ENCODE results near the gene ECT2L. TPM values are rescaled to one million over a fixed set of nuclear protein-coding genes. Genes with fewer than 3 reads are reported as not detected.

ECT2L gene
- total RNA-seq, 1 experiment from 2014 or later = not detected

DNA sequence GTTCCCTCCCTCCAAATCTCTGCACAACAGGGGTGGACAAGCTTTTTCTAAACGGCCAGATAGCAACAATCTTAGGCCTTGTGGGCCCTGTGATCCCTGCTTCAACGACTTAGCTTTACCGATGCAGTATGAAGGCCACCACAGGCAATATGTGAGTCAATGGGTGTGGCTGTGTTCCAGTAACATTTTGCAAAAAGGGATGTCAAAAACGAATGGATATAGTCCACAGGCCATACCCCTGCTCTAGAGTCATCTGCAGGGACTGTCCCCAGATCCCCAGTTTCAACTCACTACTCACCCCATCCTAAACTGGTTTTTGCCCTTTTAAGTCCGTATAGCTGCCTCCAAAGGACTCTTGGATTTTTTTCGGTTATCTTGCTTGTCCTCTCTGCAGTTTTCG lies 34.4 kb downstream of the ECT2L start:
- Mint-ChIP-seq H3K9me3 (ENCODE audit: unreplicated experiment) (no peaks in the 10 kb centered on the region), H3K27me3 (ENCODE audit: insufficient read depth, unreplicated experiment) (no peaks in the 10 kb centered on the region), H3K4me3 (ENCODE audit: unreplicated experiment) (no peak overlapping the region), H3K36me3 (ENCODE audit: insufficient read depth, unreplicated experiment) (no peaks in the 10 kb centered on the region), H3K27ac (ENCODE audit: unreplicated experiment) (no peak overlapping the region), H3K4me1 (ENCODE audit: low read depth, unreplicated experiment) (no peaks in the 10 kb centered on the region)
- BruUV-seq (replicated peaks) = no TSS peak
- ChIA-PET CTCF (no interaction called here), POLR2A (no interaction called here)
- intact Hi-C loops (cut with micrococcal nuclease; ENCODE audit: unreplicated experiment) = no loop called here
- TF ChIP-seq, protein P1, sequence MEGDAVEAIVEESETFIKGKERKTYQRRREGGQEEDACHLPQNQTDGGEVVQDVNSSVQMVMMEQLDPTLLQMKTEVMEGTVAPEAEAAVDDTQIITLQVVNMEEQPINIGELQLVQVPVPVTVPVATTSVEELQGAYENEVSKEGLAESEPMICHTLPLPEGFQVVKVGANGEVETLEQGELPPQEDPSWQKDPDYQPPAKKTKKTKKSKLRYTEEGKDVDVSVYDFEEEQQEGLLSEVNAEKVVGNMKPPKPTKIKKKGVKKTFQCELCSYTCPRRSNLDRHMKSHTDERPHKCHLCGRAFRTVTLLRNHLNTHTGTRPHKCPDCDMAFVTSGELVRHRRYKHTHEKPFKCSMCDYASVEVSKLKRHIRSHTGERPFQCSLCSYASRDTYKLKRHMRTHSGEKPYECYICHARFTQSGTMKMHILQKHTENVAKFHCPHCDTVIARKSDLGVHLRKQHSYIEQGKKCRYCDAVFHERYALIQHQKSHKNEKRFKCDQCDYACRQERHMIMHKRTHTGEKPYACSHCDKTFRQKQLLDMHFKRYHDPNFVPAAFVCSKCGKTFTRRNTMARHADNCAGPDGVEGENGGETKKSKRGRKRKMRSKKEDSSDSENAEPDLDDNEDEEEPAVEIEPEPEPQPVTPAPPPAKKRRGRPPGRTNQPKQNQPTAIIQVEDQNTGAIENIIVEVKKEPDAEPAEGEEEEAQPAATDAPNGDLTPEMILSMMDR (IDR thresholded peaks at IDR 0.05; ENCODE audit: insufficient read depth in 1 of 2, low read depth in 1 of 2, low read length in 1 of 2, severe bottlenecking in 1 of 2, unreplicated experiment in 1 of 2) = no peak
- no peaks in the 10 kb centered on the region for H3K4me1 ChIP-seq
- no peaks in the 10 kb centered on the region for H3K27me3 ChIP-seq (replicated peaks; ENCODE audit: control insufficient read depth, insufficient read depth, low read length)
- H3K36me3 ChIP-seq (ENCODE audit: control insufficient read depth, insufficient read depth, low read length) = no peaks in the 10 kb centered on the region
- DNase-seq = no peak
- H3K4me3 ChIP-seq (ENCODE audit: low read depth, low read length) = no peak overlapping the region
- H3K9me3 ChIP-seq = no peaks in the 10 kb centered on the region

DNA sequence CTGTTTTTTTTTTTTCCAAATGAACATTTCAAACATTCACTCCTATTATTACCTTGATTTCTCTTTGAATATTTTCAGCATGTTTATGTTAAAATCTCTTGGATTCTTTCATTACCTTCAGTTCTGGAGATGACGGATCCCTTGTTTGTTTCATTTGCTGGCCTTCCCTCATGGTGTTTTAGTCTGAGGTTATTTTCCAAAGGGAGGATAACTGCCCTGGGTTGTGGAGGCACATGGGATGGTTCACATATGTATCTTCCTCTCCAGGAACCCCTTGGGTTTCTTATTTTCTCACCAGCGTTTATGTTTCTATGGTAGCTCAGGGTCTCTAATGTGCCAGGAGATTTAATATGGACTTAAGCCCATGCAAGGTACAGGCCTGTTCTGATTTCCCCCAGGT lies 36.3 kb downstream of the ECT2L start:
- CTCF ChIA-PET = no interaction called here
- POLR2A ChIA-PET = no interaction called here
- no peaks in the 10 kb centered on the region for H3K36me3 Mint-ChIP-seq (ENCODE audit: insufficient read depth, unreplicated experiment)
- H3K27ac Mint-ChIP-seq (ENCODE audit: unreplicated experiment) = no peak overlapping the region
- no peaks in the 10 kb centered on the region for H3K36me3 ChIP-seq (ENCODE audit: control insufficient read depth, insufficient read depth, low read length)
- H3K4me3 ChIP-seq (ENCODE audit: low read depth, low read length) = no peak overlapping the region
- no peaks in the 10 kb centered on the region for H3K27me3 ChIP-seq (replicated peaks; ENCODE audit: control insufficient read depth, insufficient read depth, low read length)
- intact Hi-C loops (cut with micrococcal nuclease; ENCODE audit: unreplicated experiment) = no loop called here
- no peak overlapping the region for H3K4me3 Mint-ChIP-seq (ENCODE audit: unreplicated experiment)
- BruUV-seq (replicated peaks) = no TSS peak
- no peaks in the 10 kb centered on the region for H3K4me1 ChIP-seq
- no peaks in the 10 kb centered on the region for H3K27me3 Mint-ChIP-seq (ENCODE audit: insufficient read depth, unreplicated experiment)
- H3K9me3 Mint-ChIP-seq (ENCODE audit: unreplicated experiment) = no peaks in the 10 kb centered on the region
- no peaks in the 10 kb centered on the region for H3K9me3 ChIP-seq
- DNase-seq = no peak
- TF ChIP-seq, protein P1 (IDR thresholded peaks at IDR 0.05; ENCODE audit: insufficient read depth in 1 of 2, low read depth in 1 of 2, low read length in 1 of 2, severe bottlenecking in 1 of 2, unreplicated experiment in 1 of 2) = no peak
- H3K4me1 Mint-ChIP-seq (ENCODE audit: low read depth, unreplicated experiment) = no peaks in the 10 kb centered on the region

DNA sequence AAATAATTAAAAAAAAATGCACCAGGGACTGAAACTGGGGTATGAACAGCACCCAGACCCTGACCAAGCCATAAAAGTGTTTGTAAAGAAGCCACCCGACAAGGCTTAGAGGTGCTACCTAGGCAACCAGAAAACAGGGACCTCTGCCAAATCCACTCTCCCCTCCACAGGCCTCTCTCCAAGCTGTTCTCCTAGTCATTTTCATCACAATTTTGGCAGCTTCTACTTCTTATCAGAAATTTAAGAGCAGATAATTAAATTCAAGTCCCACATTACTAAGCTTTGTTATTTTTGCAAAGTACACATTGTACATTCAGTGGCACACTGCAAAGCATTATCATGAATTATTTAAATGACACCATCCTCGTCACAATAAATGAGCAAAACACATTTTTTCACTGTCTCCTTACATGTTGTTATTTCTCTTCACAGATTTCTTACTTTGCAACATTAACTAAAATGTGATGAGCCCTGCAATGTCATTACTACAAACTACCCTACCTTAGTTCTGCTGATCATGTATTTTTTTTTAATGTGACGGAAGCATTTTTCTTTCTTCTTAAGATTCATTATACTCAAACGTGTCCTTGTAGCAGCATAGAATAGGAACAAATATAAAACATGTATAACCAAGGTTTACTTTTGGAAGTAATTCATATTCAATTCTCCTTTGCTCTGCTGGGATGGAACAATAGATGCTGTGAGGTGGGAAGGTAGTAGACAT lies 38.1 kb downstream of the ECT2L start:
- no peaks in the 10 kb centered on the region for H3K4me1 ChIP-seq
- no peaks in the 10 kb centered on the region for H3K27me3 Mint-ChIP-seq (ENCODE audit: insufficient read depth, unreplicated experiment)
- ChIA-PET POLR2A (no interaction called here), CTCF (no interaction called here)
- H3K27ac Mint-ChIP-seq (ENCODE audit: unreplicated experiment) = no peak overlapping the region
- no peaks in the 10 kb centered on the region for H3K36me3 Mint-ChIP-seq (ENCODE audit: insufficient read depth, unreplicated experiment)
- H3K9me3 ChIP-seq = no peaks in the 10 kb centered on the region
- no peaks in the 10 kb centered on the region for H3K36me3 ChIP-seq (ENCODE audit: control insufficient read depth, insufficient read depth, low read length)
- no peaks in the 10 kb centered on the region for H3K27me3 ChIP-seq (replicated peaks; ENCODE audit: control insufficient read depth, insufficient read depth, low read length)
- TF ChIP-seq, protein P1 (IDR thresholded peaks at IDR 0.05; ENCODE audit: insufficient read depth in 1 of 2, low read depth in 1 of 2, low read length in 1 of 2, severe bottlenecking in 1 of 2, unreplicated experiment in 1 of 2) = no peak
- no TSS peak for BruUV-seq (replicated peaks)
- no peak overlapping the region for H3K4me3 Mint-ChIP-seq (ENCODE audit: unreplicated experiment)
- H3K4me1 Mint-ChIP-seq (ENCODE audit: low read depth, unreplicated experiment) = no peaks in the 10 kb centered on the region
- DNase-seq = no peak
- intact Hi-C loops (cut with micrococcal nuclease; ENCODE audit: unreplicated experiment) = no loop called here
- H3K4me3 ChIP-seq (ENCODE audit: low read depth, low read length) = no peak overlapping the region
- no peaks in the 10 kb centered on the region for H3K9me3 Mint-ChIP-seq (ENCODE audit: unreplicated experiment)

Measured in Caco-2 (cell line).